ENCODE results near the gene TBC1D9.

TBC1D9 gene

GRCh38 chr4:140689623-140690022, 66.6 kb downstream of the TBC1D9 start:
- Histone ChIP-seq H3K36me3 (0 out of 2 replicates have a peak, but pooled peaks cover 4% of the 10 kb centered on the region), H3K9me3 (ENCODE audit: severe bottlenecking) (no peaks in the 10 kb centered on the region), H3K27ac (no peak overlapping the region), H3K4me3 (ENCODE audit: low read depth, low read length) (no peak overlapping the region), H3K27me3 (ENCODE audit: insufficient read depth, low read depth, severe bottlenecking) (no peaks in the 10 kb centered on the region)
- DNase-seq = no peak
- no peak for TF ChIP-seq CTCF (IDR thresholded peaks at IDR 0.05; ENCODE audit: low read depth, low read length)

GRCh38 chr4:140688711-140689598, 67.2 kb downstream of the TBC1D9 start:
- no peak for TF ChIP-seq CTCF (IDR thresholded peaks at IDR 0.05; ENCODE audit: low read depth, low read length)
- no peak overlapping the region for H3K27ac ChIP-seq
- no peak for DNase-seq
- no peaks in the 10 kb centered on the region for H3K9me3 ChIP-seq (ENCODE audit: severe bottlenecking)
- H3K36me3 ChIP-seq = 0 out of 2 replicates have a peak, but pooled peaks cover 4% of the 10 kb centered on the region
- H3K27me3 ChIP-seq (ENCODE audit: insufficient read depth, low read depth, severe bottlenecking) = no peaks in the 10 kb centered on the region
- H3K4me3 ChIP-seq (ENCODE audit: low read depth, low read length) = no peak overlapping the region

- no peak for DNase-seq
- TF ChIP-seq CTCF (IDR thresholded peaks at IDR 0.05; ENCODE audit: low read depth, low read length) = no peak
Measured at GRCh38 chr4:140686796-140687195, 69.4 kb downstream of the TBC1D9 start.

GRCh38 chr4:140684314-140684713, 71.9 kb downstream of the TBC1D9 start:
- Histone ChIP-seq H3K36me3 (peaks cover 7% of the 10 kb centered on the region; the same call in 1 of the 2 replicates), H3K9me3 (ENCODE audit: severe bottlenecking) (no peaks in the 10 kb centered on the region), H3K4me3 (ENCODE audit: low read depth, low read length) (no peak overlapping the region), H3K27ac (no peak overlapping the region), H3K27me3 (ENCODE audit: insufficient read depth, low read depth, severe bottlenecking) (no peaks in the 10 kb centered on the region)
- no peak for DNase-seq
- TF ChIP-seq CTCF (IDR thresholded peaks at IDR 0.05; ENCODE audit: low read depth, low read length) = no peak

More at GRCh38 chr4:140686796-140687195, 69.4 kb downstream of the TBC1D9 start:
- Histone ChIP-seq H3K27ac (no peak overlapping the region), H3K27me3 (ENCODE audit: insufficient read depth, low read depth, severe bottlenecking) (no peaks in the 10 kb centered on the region), H3K4me3 (ENCODE audit: low read depth, low read length) (no peak overlapping the region), H3K36me3 (0 out of 2 replicates have a peak, but pooled peaks cover 4% of the 10 kb centered on the region), H3K9me3 (ENCODE audit: severe bottlenecking) (no peaks in the 10 kb centered on the region)

- no peaks in the 10 kb centered on the region for H3K9me3 ChIP-seq (ENCODE audit: severe bottlenecking)
- H3K4me3 ChIP-seq (ENCODE audit: low read depth, low read length) = no peak overlapping the region
- peaks cover 26% of the 10 kb centered on the region for H3K36me3 ChIP-seq
- no peak for TF ChIP-seq CTCF (IDR thresholded peaks at IDR 0.05; ENCODE audit: low read depth, low read length)
- DNase-seq = no peak
- H3K27me3 ChIP-seq (ENCODE audit: insufficient read depth, low read depth, severe bottlenecking) = no peaks in the 10 kb centered on the region
- H3K27ac ChIP-seq = no peak overlapping the region
Measured at GRCh38 chr4:140681201-140681600, 75.0 kb downstream of the TBC1D9 start.

Data from WERI-Rb-1 (cell line).